ENCODE data around the gene CORT. TPM values are rescaled to one million over a fixed set of nuclear protein-coding genes. Genes with fewer than 3 reads are reported as not detected.

CORT gene
- total RNA-seq, 3 donors from 2014 or later = 0.29 to 0.64 TPM; not detected in 1

- intact Hi-C loops (cut with DNase I; ENCODE audit: low total_unique reads) = no loop called here
- H3K27me3 ChIP-seq = no peaks in the 10 kb centered on the region
- no peaks in the 10 kb centered on the region for H3K4me1 ChIP-seq
- H3K27ac ChIP-seq = no peak overlapping the region
- H3K4me3 ChIP-seq = no peak overlapping the region
- no peak for DNase-seq (ENCODE audit: low spot score in 2 of 2)
- H3K36me3 ChIP-seq = no peaks in the 10 kb centered on the region
- no peaks in the 10 kb centered on the region for H3K9me3 ChIP-seq
- TF ChIP-seq POLR2AphosphoS5 (IDR thresholded peaks at IDR 0.05) = no peak
- TF ChIP-seq CTCF (IDR thresholded peaks at IDR 0.05) = no peak
- no peak for TF ChIP-seq POLR2A (IDR thresholded peaks at IDR 0.05)
Observed at GRCh38 chr1:10440794-10441193, 9.0 kb upstream of the CORT start.

GRCh38 chr1:10444248-10444647 is 5.6 kb upstream of the CORT start:
- Histone ChIP-seq H3K27ac (no peak overlapping the region), H3K4me3 (no peak overlapping the region), H3K4me1 (no peaks in the 10 kb centered on the region), H3K27me3 (no peaks in the 10 kb centered on the region), H3K36me3 (no peaks in the 10 kb centered on the region), H3K9me3 (no peaks in the 10 kb centered on the region)
- DNase-seq (ENCODE audit: low spot score in 2 of 2) = no peak
- intact Hi-C loops (cut with DNase I; ENCODE audit: low total_unique reads) = no loop called here
- TF ChIP-seq POLR2AphosphoS5 (IDR thresholded peaks at IDR 0.05) (no peak), CTCF (IDR thresholded peaks at IDR 0.05) (no peak), POLR2A (IDR thresholded peaks at IDR 0.05) (no peak)

- no peak for DNase-seq (ENCODE audit: low spot score in 2 of 2)
- TF ChIP-seq CTCF (IDR thresholded peaks at IDR 0.05) = no peak
- TF ChIP-seq POLR2AphosphoS5 (IDR thresholded peaks at IDR 0.05) = no peak
- no peak for TF ChIP-seq POLR2A (IDR thresholded peaks at IDR 0.05)
- Histone ChIP-seq H3K4me3 (no peak overlapping the region), H3K9me3 (no peaks in the 10 kb centered on the region), H3K4me1 (no peaks in the 10 kb centered on the region), H3K27me3 (no peaks in the 10 kb centered on the region), H3K36me3 (no peaks in the 10 kb centered on the region), H3K27ac (no peak overlapping the region)
- intact Hi-C loops (cut with DNase I; ENCODE audit: low total_unique reads) = no loop called here
Observed at GRCh38 chr1:10444795-10445397, 4.9 kb upstream of the CORT start.

DNA sequence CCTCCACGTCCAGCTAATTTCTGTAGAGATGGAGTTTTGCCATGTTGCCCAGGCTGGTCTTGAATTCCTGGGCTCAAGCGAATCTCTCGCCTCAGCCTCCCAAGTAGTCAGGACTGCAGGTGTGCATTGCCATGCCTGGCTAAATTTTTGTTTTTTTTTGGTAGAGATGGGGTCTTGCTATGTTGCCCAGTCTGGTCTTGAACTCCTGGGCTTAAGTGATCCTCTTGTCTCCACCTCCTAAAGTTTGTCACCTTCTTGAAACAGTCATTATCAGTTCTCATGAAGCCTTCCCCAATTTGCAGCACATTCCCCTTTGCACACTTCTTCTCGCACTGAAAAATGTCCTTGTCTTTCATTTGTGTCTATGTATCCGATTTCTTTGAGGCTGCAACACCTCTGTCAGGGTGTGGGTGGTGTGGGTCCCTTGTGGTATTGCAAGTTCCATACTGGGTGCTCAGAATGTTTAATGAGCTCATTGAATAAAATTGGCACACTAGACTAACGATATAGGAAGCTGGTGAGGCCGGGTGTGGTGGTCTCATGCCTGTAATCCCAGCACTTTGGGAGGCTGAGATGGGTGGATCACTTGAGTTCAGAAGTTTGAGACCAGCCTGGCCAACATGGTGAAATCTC is 2.9 kb upstream of the CORT start:
- Histone ChIP-seq H3K27me3 (no peaks in the 10 kb centered on the region), H3K4me3 (no peak overlapping the region), H3K9me3 (no peaks in the 10 kb centered on the region), H3K27ac (no peak overlapping the region), H3K36me3 (no peaks in the 10 kb centered on the region), H3K4me1 (no peaks in the 10 kb centered on the region)
- intact Hi-C loops (cut with DNase I; ENCODE audit: low total_unique reads) = no loop called here
- no peak for DNase-seq (ENCODE audit: low spot score in 2 of 2)
- TF ChIP-seq POLR2A (IDR thresholded peaks at IDR 0.05) (no peak), CTCF (IDR thresholded peaks at IDR 0.05) (no peak), POLR2AphosphoS5 (IDR thresholded peaks at IDR 0.05) (no peak)

DNA sequence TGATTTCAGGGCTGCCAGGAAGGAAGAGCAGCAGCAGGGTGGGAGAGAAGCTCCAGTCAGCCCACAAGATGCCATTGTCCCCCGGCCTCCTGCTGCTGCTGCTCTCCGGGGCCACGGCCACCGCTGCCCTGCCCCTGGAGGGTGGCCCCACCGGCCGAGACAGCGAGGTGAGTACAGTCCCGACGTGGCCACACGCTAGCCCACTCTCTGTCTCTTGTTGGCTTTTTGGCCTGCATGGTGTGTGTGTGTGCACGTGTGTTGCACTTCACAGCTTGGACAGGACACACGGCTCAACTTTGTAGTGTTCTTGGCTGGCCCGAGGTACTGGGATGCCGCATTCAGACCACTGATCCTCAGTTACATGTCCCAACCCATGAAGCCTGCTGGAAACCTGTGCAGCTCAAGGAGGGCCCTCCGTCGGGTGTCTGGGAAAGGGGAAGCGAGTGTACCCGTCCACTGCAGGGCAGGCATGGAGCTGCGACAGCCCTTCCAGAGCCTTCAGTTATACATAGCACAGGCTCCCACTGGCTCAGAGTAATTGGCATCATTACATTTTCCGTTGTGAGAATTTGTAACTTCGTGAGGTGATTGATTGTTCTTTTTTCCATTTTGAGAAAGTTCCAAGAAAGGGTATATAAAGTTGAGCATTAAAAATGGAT is 454 bp downstream of the CORT start:
- no peaks in the 10 kb centered on the region for H3K9me3 ChIP-seq
- H3K27ac ChIP-seq = no peak overlapping the region
- H3K4me1 ChIP-seq = no peaks in the 10 kb centered on the region
- H3K4me3 ChIP-seq = no peak overlapping the region
- no peaks in the 10 kb centered on the region for H3K36me3 ChIP-seq
- no peak for DNase-seq (ENCODE audit: low spot score in 2 of 2)
- TF ChIP-seq POLR2AphosphoS5 (IDR thresholded peaks at IDR 0.05) (no peak), CTCF (IDR thresholded peaks at IDR 0.05) (no peak), POLR2A (IDR thresholded peaks at IDR 0.05) (no peak)
- intact Hi-C loops (cut with DNase I; ENCODE audit: low total_unique reads) = no loop called here
- no peaks in the 10 kb centered on the region for H3K27me3 ChIP-seq

Measured in breast epithelium (tissue), 4 donors.